Esophagus muscularis mucosa (tissue), 4 donors: ENCODE data around the gene MAT2A. TPM values are rescaled to one million over a fixed set of nuclear protein-coding genes. Genes with fewer than 3 reads are reported as not detected.

Experiments used
- DNase-seq: peaks from one replicate; pipeline ENCODE4 v3.0.0-alpha.2; 2017; ENCODE audit errors: extremely low spot score
- H3K27ac ChIP-seq, 4 donors: fragments of 200-600 bp; sonication (generic); replicated peaks in 1 of 4; 1 replicate in 3 of 4; 2 replicates in 1 of 4; pipeline ENCODE4 v1.5.1; 2016 to 2019; ENCODE audit warnings: mild to moderate bottlenecking in 1 of 4
- H3K27me3 ChIP-seq, 4 donors: fragments of 200-600 bp; sonication (generic); one replicate each; pipeline versions ENCODE4 v1.5.1 to v1.6.0; 2016 to 2019
- H3K36me3 ChIP-seq, 4 donors: fragments of 200-600 bp; sonication (generic); one replicate each; pipeline ENCODE4 v1.5.1; 2016 to 2019
- H3K4me1 ChIP-seq, 4 donors: fragments of 200-600 bp; sonication (generic); one replicate each; pipeline ENCODE4 v1.5.1; 2016 to 2019
- H3K4me3 ChIP-seq, 4 donors: fragments of 200-600 bp; sonication (generic); 1 replicate in 2 of 4; 2 replicates in 2 of 4; pipeline ENCODE4 v1.5.1; 2016 to 2019; ENCODE audit warnings: mild to moderate bottlenecking in 4 of 4, moderate library complexity in 1 of 4
- H3K9me3 ChIP-seq, 4 donors: fragments of 200-600 bp; sonication (generic); 1 replicate in 3 of 4; 2 replicates in 1 of 4; pipeline ENCODE4 v1.5.1; 2016 to 2019
- CTCF ChIP-seq, 3 experiments: fragments of 200-600 bp in 2 of 3; fragments of 450-650 bp in 1 of 3; sonication (generic) in 2 of 3; IDR thresholded peaks; one replicate each; pipeline ENCODE4 v1.5.1; 2017 to 2019; ENCODE audit warnings: antibody characterized with exemption in 3 of 3, mild to moderate bottlenecking in 2 of 3, moderate library complexity in 1 of 3
- EP300 ChIP-seq: sonication (generic); formaldehyde crosslinking; IDR thresholded peaks from one replicate; pipeline ENCODE4 v1.6.1; 2017; ENCODE audit warnings: antibody characterized with exemption
- POLR2A ChIP-seq: fragments of 450-650 bp; IDR thresholded peaks from one replicate; pipeline ENCODE4 v1.6.1; 2017; ENCODE audit warnings: antibody characterized with exemption, moderate library complexity, mild to moderate bottlenecking, low read depth
- POLR2AphosphoS5 ChIP-seq, 2 donors: sonication (generic); formaldehyde crosslinking; IDR thresholded peaks; one replicate each; pipeline ENCODE4 v1.6.1; 2017; ENCODE audit warnings: antibody characterized with exemption in 2 of 2
- WGBS: methylation state at CpG from one replicate; pipeline ENCODE4 v1.1.5; 2018; 5-methylcytosine and 5-hydroxymethylcytosine counted together
- intact Hi-C: fragments of 100-400 bp; cut with DNase I; formaldehyde crosslinking; loops from one replicate; pipeline ENCODE4 v1.15.1; 2023
- total RNA-seq, 4 donors: library from RNA; depleted of rRNA; stranded (reverse); fragments of >200 nt; gene quantifications; one replicate each; pipeline versions ENCODE4 v1.1.0 to v1.2.1, GENCODE V29; 2016

Gene MAT2A
- total RNA-seq, 4 donors from 2014 or later: 76.3 to 262 (median 102) TPM

- WGBS: 53% methylated on average over 2 of the region's 2 CpGs
- no peak for TF ChIP-seq POLR2AphosphoS5 (IDR thresholded peaks at IDR 0.05)
- no peak for TF ChIP-seq CTCF (IDR thresholded peaks at IDR 0.05)
- TF ChIP-seq POLR2A: no peak
- TF ChIP-seq EP300: no peak
- no peaks in the 10 kb centered on the region for H3K9me3 ChIP-seq
- intact Hi-C loops: loop anchor here (5.0 kb wide), 1 partner anchor 44 kb away; no protein-coding TSS in a partner anchor
- H3K36me3 ChIP-seq: peaks cover 49 to 90% (median 69%) of the 10 kb centered on the region in 4 donors
- no peaks in the 10 kb centered on the region for H3K27me3 ChIP-seq
- H3K4me1 ChIP-seq: peaks cover 8 to 26% (median 18%) of the 10 kb centered on the region in 4 donors
- H3K4me3 ChIP-seq: no peak overlapping the region
- H3K27ac ChIP-seq: peak overlapping the region in 1 of 4 donors; percentile 45
- no peak for DNase-seq
These were observed 9.6 kb downstream of the MAT2A start for GRCh38 chr2:85548608-85548900.

- no peaks in the 10 kb centered on the region for H3K27me3 ChIP-seq
- H3K9me3 ChIP-seq: no peaks in the 10 kb centered on the region
- intact Hi-C loops: loop anchor here (5.0 kb wide), 1 partner anchor 43 kb away; no protein-coding TSS in a partner anchor
- no peak for TF ChIP-seq CTCF (IDR thresholded peaks at IDR 0.05)
- TF ChIP-seq POLR2A: no peak
- no peak for TF ChIP-seq EP300
- TF ChIP-seq POLR2AphosphoS5 (IDR thresholded peaks at IDR 0.05): no peak
- no peak for DNase-seq
- peaks cover 46 to 90% (median 70%) of the 10 kb centered on the region in 4 donors for H3K36me3 ChIP-seq
- peak overlapping the region in 1 of 4 donors; percentile 1 for H3K27ac ChIP-seq
- H3K4me3 ChIP-seq: no peak overlapping the region
- WGBS: 90% methylated on average over 10 of the region's 10 CpGs
- H3K4me1 ChIP-seq: peaks cover 6 to 21% (median 14%) of the 10 kb centered on the region in 4 donors
These were observed 10.1 kb downstream of the MAT2A start for GRCh38 chr2:85549095-85549494.

DNA sequence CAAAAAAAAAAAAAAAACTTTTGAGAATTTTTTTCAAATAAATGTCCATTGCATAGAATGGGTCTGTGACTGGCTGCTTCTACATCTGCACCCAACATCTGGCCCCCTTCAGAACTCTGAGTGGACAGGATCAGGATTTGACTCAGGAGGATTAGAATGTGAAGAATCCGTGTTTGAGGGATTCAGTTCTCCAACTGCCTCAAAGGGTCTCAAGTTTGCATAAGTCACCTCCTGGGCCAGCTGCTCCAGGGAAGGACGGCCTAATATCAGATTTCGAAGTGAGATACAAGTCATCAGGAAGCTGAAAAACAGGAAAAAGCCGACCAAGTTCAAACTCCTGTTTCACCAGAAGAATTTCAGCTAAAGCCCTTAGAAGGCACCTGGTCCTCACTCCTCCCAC is 10.9 kb downstream of the MAT2A start:
- Histone ChIP-seq H3K27ac (peak overlapping the region in 3 of 4 donors; percentile 9 to 24 (median 13)), H3K4me1 (peaks cover 0 to 13% (median 6%) of the 10 kb centered on the region in 4 donors), H3K36me3 (peaks cover 46 to 90% (median 70%) of the 10 kb centered on the region in 4 donors), H3K9me3 (no peaks in the 10 kb centered on the region), H3K4me3 (no peak overlapping the region), H3K27me3 (no peaks in the 10 kb centered on the region)
- intact Hi-C loops: loop anchor here (5.0 kb wide), 1 partner anchor 42 kb away; no protein-coding TSS in a partner anchor
- DNase-seq: no peak
- WGBS: 51% methylated on average over 4 of the region's 4 CpGs
- TF ChIP-seq POLR2A (no peak), CTCF (IDR thresholded peaks at IDR 0.05) (no peak), POLR2AphosphoS5 (IDR thresholded peaks at IDR 0.05) (no peak), EP300 (no peak)

GRCh38 chr2:85550486-85550885 is 11.5 kb downstream of the MAT2A start:
- H3K27me3 ChIP-seq: no peaks in the 10 kb centered on the region

More at GRCh38 chr2:85550486-85550885, 11.5 kb downstream of the MAT2A start:
- 82% methylated on average over 10 of the region's 10 CpGs for WGBS
- Histone ChIP-seq H3K36me3 (peaks cover 46 to 90% (median 71%) of the 10 kb centered on the region in 4 donors), H3K4me3 (no peak overlapping the region), H3K4me1 (peaks cover 0 to 9% (median under 1%) of the 10 kb centered on the region in 4 donors), H3K27ac (peak overlapping the region in 3 of 4 donors; percentile 9 to 24 (median 13)), H3K9me3 (no peaks in the 10 kb centered on the region)
- intact Hi-C loops: no loop called here
- TF ChIP-seq POLR2A: no peak
- TF ChIP-seq CTCF (IDR thresholded peaks at IDR 0.05): no peak
- no peak for TF ChIP-seq POLR2AphosphoS5 (IDR thresholded peaks at IDR 0.05)
- TF ChIP-seq EP300: no peak
- no peak for DNase-seq
